ENCODE results near the gene GALNT16. TPM values are rescaled to one million over a fixed set of nuclear protein-coding genes. Genes with fewer than 3 reads are reported as not detected.

The GALNT16 gene
- total RNA-seq, 2 experiments from 2014 or later, result not detected

DNA sequence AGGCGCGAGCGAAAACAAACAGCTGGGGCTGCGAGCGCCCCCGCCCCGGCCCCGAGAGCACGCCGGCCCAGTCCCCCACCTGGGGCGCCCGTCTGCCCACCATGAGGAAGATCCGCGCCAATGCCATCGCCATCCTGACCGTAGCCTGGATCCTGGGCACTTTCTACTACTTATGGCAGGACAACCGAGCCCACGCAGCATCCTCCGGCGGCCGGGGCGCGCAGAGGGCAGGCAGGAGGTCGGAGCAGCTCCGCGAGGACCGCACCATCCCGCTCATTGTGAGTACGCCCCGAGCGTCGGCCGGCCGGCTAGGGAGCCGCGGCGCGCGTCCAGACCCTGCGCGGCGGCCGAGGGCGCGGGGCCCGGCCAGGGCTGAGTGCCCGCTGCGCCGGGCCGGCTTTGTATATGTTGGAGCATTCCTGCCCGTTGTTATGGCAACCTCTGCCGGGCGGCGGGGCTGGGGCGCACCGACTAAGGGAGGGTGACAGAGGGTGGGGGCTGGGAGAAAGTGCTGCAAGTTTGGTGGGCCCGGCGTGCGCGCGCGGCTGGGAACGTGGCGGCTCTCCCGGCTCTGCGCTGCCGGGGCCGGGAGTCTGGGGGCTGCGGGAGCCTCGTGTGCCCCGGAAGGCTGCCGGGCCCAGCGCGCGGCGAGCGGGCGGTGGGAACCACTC, 367 bp downstream of the GALNT16 start:
- Histone ChIP-seq H3K9me3 (ENCODE audit: control insufficient read depth in 1 of 2, insufficient read depth in 1 of 2, low read length in 2 of 2) (peaks cover 0 to 3% of the 10 kb centered on the region in 2 experiments), H3K36me3 (ENCODE audit: insufficient read depth, low read length) (no peaks in the 10 kb centered on the region), H3K4me1 (ENCODE audit: insufficient read depth, low read length) (peaks cover 10% of the 10 kb centered on the region), H3K27me3 (ENCODE audit: control insufficient read depth in 1 of 2, insufficient read depth in 2 of 2, low read length in 2 of 2) (peaks cover 43 to 63% of the 10 kb centered on the region in 2 experiments), H3K4me3 (ENCODE audit: low read length) (no peak overlapping the region), H3K27ac (ENCODE audit: low read depth in 1 of 2, low read length in 2 of 2) (no peak overlapping the region)
- ATAC-seq (ENCODE audit: poor library complexity), result no peak
- H3K4me1 Mint-ChIP-seq (ENCODE audit: low read depth), result peaks cover 4% of the 10 kb centered on the region
- H3K9me3 Mint-ChIP-seq, result no peaks in the 10 kb centered on the region
- peaks cover 72% of the 10 kb centered on the region for H3K27me3 Mint-ChIP-seq
- H3K36me3 Mint-ChIP-seq (ENCODE audit: low read depth), result no peaks in the 10 kb centered on the region
- no peak for DNase-seq
- H3K27ac Mint-ChIP-seq, result no peak overlapping the region
- peak overlapping the region; percentile 20 for H3K4me3 Mint-ChIP-seq
- TF ChIP-seq, protein P1, sequence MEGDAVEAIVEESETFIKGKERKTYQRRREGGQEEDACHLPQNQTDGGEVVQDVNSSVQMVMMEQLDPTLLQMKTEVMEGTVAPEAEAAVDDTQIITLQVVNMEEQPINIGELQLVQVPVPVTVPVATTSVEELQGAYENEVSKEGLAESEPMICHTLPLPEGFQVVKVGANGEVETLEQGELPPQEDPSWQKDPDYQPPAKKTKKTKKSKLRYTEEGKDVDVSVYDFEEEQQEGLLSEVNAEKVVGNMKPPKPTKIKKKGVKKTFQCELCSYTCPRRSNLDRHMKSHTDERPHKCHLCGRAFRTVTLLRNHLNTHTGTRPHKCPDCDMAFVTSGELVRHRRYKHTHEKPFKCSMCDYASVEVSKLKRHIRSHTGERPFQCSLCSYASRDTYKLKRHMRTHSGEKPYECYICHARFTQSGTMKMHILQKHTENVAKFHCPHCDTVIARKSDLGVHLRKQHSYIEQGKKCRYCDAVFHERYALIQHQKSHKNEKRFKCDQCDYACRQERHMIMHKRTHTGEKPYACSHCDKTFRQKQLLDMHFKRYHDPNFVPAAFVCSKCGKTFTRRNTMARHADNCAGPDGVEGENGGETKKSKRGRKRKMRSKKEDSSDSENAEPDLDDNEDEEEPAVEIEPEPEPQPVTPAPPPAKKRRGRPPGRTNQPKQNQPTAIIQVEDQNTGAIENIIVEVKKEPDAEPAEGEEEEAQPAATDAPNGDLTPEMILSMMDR (IDR thresholded peaks at IDR 0.05), result no peak
- CTCF ChIA-PET, result no interaction called here
- POLR2A ChIA-PET, result no interaction called here
- intact Hi-C loops (cut with DNase I, micrococcal nuclease), result no loop called here

DNA sequence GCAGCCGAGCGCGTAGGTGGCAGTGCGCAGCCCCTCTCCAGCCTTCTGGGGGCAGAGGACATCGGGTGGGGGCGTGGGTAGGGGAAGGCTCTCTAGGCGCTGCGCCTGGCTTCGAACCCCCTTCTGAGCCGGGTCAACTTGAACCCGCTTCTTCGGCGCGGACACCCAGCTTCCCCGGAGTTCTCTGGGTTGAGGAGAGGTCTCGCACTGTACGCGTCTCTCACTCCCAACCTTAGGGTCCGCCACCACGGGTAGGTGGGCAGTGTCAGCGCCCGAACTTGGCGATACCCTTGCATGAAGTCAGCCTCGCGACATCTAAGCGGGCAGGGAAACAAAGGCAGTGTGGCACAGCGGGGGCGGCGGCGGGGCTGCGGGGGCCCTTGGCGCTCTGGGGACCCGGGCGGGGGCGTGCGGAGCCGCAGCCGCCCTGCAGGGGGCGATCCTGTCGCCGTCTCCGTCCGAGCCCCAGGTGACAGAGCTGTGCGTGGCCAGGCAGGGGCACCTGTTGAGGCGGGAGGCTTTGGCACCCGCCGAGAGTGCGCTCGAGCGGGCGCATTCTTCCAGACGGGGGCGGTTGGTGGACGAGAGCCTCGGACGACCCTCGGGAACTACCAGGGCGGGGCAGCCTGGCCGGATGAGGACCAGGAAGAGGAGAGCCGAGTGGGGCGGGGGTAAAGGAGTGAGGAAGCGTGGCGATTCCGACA, 1.1 kb downstream of the GALNT16 start:
- H3K36me3 Mint-ChIP-seq (ENCODE audit: low read depth), result no peaks in the 10 kb centered on the region
- DNase-seq (peak in 10 of 14 experiments; percentile 5 to 47 (median 19)), ATAC-seq (ENCODE audit: poor library complexity) (no peak)
- H3K27ac Mint-ChIP-seq, result no peak overlapping the region
- Histone ChIP-seq H3K27ac (ENCODE audit: low read depth in 1 of 2, low read length in 2 of 2) (no peak overlapping the region), H3K36me3 (ENCODE audit: insufficient read depth, low read length) (no peaks in the 10 kb centered on the region), H3K4me1 (ENCODE audit: insufficient read depth, low read length) (peaks cover 10% of the 10 kb centered on the region), H3K9me3 (ENCODE audit: control insufficient read depth in 1 of 2, insufficient read depth in 1 of 2, low read length in 2 of 2) (peaks cover 0 to 1% of the 10 kb centered on the region in 2 experiments), H3K4me3 (ENCODE audit: low read length) (no peak overlapping the region), H3K27me3 (ENCODE audit: control insufficient read depth in 1 of 2, insufficient read depth in 2 of 2, low read length in 2 of 2) (peaks cover 45 to 69% of the 10 kb centered on the region in 2 experiments)
- H3K4me3 Mint-ChIP-seq, result peak overlapping the region; percentile 30
- TF ChIP-seq, protein P1 (IDR thresholded peaks at IDR 0.05), result no peak
- CTCF ChIA-PET, result no interaction called here
- peaks cover 4% of the 10 kb centered on the region for H3K4me1 Mint-ChIP-seq (ENCODE audit: low read depth)
- POLR2A ChIA-PET, result no interaction called here
- intact Hi-C loops (cut with DNase I, micrococcal nuclease), result no loop called here
- H3K27me3 Mint-ChIP-seq, result peaks cover 70% of the 10 kb centered on the region
- no peaks in the 10 kb centered on the region for H3K9me3 Mint-ChIP-seq

DNA sequence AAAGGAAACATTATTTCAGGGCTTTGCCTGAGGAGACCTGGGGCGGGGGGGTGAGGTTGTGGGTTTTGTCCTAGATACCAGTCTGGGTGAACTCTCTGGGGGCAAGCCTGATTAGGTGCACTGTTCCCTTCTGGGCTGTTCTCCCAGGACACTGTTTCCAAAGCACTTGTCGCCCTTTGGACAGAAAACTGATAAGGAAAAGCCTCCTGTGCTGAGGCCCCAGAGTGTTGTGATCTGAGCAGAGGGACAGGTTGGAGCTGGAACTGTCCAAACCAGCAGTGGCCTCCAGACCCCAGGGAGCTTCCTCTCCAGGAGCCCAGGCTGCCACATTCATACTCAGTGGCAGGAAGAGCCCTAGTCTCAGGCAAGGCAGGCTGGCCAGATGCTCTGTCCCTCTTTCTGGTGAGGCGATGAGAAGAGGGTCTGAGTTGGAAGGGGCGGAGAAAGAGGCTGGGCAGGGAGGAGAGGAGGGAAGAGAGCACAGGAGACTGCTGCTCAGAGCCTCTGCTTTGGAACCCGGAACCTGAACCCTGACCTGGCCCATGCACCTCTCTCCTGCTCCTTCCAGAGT, 1.9 kb downstream of the GALNT16 start:
- Mint-ChIP-seq H3K27ac (no peak overlapping the region), H3K27me3 (peaks cover 64% of the 10 kb centered on the region), H3K4me3 (peak overlapping the region; percentile 30), H3K4me1 (ENCODE audit: low read depth) (peaks cover 4% of the 10 kb centered on the region), H3K36me3 (ENCODE audit: low read depth) (no peaks in the 10 kb centered on the region), H3K9me3 (no peaks in the 10 kb centered on the region)
- H3K27me3 ChIP-seq (ENCODE audit: control insufficient read depth in 1 of 2, insufficient read depth in 2 of 2, low read length in 2 of 2), result peaks cover 39 to 69% of the 10 kb centered on the region in 2 experiments
- no peak for DNase-seq
- no peak overlapping the region for H3K4me3 ChIP-seq (ENCODE audit: low read length)
- H3K36me3 ChIP-seq (ENCODE audit: insufficient read depth, low read length), result no peaks in the 10 kb centered on the region
- TF ChIP-seq, protein P1 (IDR thresholded peaks at IDR 0.05), result no peak
- ChIA-PET POLR2A (no interaction called here), CTCF (no interaction called here)
- intact Hi-C loops (cut with DNase I, micrococcal nuclease), result no loop called here
- no peaks in the 10 kb centered on the region for H3K9me3 ChIP-seq (ENCODE audit: control insufficient read depth in 1 of 2, insufficient read depth in 1 of 2, low read length in 2 of 2)
- no peak overlapping the region for H3K27ac ChIP-seq (ENCODE audit: low read depth in 1 of 2, low read length in 2 of 2)
- peaks cover 10% of the 10 kb centered on the region for H3K4me1 ChIP-seq (ENCODE audit: insufficient read depth, low read length)
- ATAC-seq (ENCODE audit: poor library complexity), result no peak

Measured in CD4-positive, alpha-beta T cell (primary cell).